HL-60/S4 treated with phorbol 12-myristate 13-acetate at 8.2 ng/mL for 4 days and 3 days (cell line): ENCODE measurements around the gene ADPRM.

Experiments
- in situ Hi-C: fragments of 300-500 bp; cut with MboI; formaldehyde crosslinking; loops from 2 replicates; pipeline ENCODE4 v1.15.0; 2022; ENCODE audit warnings: low sequenced_read_pairs

The ADPRM gene

DNA sequence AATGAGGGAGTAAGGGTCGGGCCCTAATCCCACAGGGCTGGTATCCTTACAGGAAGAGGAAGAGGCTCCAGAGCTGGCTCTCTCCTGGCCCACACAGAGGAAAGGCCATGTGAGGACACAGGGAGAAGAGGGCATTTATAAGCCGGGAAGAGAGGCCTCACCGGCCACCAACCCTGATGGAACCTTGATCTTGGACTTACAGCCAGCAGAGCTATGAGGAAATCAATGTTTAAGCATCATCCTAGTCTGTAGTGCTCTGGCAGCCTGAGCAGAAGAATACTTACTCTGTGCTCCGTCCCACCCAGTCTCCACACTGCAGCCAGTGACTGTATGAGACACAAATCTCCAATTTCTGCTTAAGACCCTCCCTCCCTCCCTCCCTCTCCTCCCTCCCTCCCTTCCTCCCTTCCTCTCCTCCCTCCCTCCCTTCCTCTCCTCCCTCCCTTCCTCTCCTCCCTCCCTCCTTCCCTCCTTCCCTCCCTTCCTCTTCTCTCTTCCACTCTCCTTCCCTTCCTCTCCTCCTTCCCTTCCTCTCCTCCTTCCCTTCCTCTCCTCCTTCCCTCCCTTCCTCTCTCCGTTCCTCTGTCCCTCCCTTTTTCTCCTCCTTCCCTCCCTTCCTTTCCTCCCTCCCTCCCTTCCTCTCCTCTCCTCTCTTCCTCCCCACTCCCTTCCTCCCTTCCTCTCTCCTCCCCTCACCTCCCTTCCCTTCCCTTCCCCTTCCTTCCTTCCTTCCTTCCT, 41.3 kb downstream of the ADPRM start:
- in situ Hi-C loops, result no loop called here

DNA sequence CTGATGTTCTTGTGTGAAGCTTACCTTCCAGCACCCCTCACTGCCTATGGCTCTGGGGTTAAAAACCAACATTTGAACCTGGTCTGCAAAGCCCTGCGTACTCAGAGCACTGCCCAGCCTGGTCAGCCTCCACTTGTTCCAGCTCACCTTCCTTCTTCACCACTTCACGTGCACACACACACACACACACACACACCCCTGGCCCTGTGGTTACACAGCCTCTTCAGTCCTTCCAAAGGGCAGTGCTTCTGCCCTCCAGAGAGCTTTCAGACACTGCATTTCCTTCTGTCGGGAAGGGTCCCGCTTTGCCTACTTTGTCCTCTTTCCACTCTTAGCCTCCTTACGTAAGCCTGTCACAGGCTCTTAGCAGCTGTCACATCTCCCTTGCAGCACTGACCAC, 42.0 kb downstream of the ADPRM start:
- in situ Hi-C loops, result no loop called here

DNA sequence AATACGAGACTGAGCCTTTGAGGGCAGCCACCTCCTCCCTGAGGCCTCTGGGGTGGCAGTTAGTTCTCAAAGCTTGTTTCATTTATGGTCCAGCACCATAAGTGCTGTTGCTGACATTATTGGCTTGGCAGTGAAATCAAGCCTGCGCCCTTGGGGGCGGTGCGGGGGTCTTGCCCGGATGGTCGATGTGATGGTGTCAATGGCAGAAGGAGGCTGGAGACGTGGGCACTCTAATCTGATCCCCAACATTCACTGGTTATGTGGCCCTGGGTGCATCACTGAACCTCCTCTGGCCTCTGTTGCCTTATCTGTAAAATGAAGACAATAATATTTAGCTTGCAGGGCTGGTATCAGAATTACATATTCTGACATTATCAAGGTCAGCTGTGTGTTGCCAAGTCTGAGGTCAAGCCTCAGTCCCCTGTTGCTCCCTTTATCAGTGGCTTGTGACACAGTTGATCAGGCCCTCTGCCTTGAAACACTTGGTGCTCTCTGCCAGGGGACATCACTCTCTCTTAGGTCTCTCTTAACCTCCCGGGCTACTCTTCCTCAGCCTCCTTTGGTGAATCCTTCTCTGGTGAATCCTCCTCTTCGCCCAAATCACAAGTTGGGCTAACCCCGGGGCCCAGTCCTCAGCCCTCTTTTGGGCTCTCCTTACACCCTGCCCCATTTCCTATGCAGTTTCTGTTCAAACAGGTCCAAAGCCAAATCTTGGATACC, 44.2 kb downstream of the ADPRM start:
- in situ Hi-C loops, result no loop called here

DNA sequence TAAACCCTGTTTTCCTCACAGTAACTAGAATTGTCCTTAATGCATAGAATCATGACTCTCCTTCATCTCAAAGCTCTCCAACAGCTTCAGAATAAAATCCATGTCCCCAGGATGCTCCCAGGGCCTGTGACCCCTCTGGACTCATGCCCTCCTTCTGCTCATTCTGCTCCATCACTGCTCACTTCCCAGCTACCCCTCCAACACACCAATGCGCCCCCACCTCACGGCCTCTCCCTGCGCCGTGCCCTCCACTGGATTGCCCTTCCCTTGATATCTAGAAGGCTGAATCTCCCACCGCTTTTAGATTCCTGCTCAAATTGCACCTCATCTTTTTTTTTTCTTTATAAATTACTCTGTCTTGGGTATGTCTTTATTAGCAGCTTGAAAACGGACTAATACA, 45.0 kb downstream of the ADPRM start:
- in situ Hi-C loops, result no loop called here

DNA sequence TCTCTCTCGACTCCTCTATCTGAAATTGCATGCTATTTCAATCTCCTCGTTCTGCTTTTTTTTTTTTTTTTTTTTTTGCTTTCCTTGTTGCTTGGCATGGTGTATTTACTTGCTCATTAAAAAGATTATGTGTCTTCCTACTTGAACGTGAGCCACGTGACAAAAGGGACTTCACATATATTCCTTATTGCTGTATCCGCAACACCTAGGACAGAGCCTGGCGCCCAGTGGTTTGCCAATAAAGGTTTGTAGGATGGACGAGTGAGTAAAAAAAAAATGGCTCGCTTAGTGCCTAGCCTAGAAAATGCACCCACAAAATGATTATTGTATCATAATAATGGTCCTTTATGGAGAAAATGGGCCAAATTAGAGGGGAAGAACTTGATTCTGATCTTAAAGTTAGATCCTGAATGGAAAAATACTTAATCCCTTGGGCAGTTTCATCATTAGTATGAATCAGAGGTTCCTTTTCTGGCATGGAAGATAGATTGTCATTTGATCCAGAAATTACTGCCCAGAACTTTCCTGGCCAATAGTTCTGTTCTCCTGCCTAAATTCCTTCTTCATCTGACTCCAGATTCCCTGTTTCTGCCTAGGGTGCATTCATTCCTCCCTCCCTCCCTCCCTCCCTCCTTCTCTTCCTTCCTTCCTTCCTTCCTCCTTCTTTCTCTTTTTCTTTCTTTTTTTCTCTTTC, 46.1 kb downstream of the ADPRM start:
- in situ Hi-C loops, result no loop called here

DNA sequence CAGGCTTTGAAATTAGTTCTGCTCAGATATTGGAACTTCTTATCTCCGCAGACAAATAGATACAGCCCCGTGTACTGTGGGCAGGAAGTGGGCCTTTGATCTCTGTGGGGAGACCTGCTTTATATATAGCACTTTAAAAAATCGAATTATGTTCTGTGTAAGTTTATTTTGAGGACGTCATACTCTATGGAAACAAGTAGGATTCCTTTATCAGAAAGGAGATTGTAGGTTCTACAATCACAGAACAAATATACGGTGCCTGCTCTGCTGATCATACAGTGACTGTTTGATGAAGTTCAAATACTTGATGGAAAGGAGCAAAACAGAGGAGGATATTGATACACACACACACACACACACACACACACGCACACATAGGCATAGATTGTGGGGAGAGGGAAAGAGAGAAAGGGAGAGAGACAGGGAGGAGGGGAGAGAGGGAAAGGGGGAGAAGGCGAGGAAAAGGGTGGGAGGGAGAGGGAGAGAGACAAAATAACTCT, 47.2 kb downstream of the ADPRM start:
- in situ Hi-C loops, result no loop called here

DNA sequence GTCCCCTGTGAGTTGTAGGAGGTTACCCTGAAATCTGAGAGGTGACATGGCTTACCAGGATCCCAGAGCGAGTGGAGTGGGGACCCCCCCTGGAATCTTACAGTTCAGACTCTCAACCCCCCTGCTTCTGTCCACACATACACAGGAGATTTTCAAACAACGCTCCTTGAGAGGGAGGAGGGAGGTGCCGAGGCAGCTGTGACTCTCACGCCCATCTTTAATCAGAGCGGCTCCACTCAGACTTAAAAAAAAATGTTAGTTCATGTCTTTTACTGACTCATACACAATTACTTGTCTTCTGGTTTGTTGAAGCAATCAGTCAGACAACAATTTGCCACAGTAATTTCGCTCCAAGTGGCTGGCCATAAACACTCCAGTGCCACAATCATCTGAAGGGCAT, 47.8 kb downstream of the ADPRM start:
- in situ Hi-C loops, result no loop called here

DNA sequence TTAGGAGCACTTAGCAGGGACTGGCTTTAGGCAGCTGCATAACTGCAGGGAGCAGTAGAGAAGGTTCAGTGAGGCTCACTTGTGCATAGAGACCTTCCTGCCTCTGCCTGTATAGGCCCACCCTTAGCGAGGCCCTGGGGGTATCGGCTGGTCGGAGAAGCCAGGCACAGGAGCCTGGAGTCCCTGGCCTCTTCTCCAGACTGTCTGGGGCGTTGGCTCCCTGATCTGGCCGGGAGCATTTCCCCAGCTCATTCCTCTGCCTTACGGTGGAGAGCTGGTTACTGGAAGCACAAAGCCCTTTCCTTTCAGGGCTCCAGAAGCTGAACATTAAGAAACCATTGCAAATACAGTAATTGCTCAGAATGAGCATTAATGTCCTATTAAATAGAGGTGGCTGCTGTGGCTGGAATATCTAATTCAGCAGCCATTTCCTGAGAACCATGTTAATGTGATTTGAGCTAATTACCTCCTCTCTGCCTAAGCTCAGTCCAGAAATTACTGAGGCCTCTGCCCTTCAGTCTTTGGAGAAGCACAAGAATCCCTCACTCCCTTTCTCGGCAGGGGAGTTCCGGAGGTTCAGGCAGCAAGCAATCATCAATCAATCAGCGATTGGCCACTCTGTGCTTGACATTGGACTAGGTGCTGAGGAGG, 51.3 kb downstream of the ADPRM start:
- in situ Hi-C loops, result no loop called here

DNA sequence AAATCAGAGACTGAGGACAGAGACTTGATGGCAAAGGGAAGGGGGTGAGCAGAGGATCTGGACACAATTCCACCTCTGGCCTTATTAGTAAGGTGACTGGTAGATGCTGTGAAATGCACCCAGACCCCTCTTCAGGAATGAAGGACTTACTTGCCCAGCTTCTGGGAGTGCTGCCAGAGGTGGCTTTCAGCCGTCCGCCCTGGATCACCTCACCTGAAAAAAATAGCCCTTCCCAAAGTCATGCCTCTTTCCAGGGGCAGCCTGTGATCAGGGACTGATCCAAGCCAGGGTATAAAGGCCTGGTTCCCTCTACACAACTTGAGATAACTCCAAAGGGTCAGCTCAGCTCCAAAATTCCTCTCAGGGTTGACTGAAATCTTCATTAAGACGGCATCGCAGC, 52.8 kb downstream of the ADPRM start:
- in situ Hi-C loops, result no loop called here

DNA sequence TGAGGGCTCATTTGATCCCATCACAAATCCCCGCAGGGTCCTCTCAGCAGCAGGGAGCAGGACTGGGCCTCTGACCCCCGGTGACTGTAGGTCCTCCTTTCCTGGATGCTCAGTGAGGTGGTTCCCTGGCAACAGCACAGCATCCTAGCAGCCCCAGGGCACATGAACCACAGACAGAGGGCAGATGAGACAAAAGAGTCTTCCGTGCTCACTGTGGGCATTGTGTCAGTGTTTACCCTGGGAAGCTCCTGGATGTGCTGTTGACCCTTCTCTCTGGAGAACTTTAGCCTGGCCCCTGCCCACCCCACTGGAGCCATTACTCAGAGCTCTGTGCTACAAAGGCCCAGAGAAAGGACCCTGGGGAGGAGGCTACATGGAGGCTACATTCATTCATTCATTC, 54.2 kb downstream of the ADPRM start:
- in situ Hi-C loops, result no loop called here

DNA sequence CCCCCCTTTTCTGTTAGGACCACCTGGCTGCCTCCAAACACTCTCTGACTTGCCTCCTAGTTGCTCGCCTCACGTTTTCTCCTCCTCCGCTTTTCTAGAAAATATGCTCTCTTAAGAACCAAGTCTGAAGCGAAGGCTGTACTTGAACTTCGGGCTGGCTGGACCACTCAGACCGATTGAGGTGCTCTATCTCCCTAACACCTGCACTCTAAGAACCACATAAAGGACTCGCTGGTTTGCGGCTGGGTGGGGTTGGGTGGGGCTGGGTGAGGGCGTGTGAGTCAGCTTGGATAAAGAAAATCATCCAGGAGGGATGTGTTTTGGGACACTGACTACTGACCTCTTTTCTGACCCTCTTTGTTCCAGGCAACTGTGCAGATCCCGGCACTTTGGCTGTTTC, 55.3 kb downstream of the ADPRM start:
- in situ Hi-C loops, result no loop called here

DNA sequence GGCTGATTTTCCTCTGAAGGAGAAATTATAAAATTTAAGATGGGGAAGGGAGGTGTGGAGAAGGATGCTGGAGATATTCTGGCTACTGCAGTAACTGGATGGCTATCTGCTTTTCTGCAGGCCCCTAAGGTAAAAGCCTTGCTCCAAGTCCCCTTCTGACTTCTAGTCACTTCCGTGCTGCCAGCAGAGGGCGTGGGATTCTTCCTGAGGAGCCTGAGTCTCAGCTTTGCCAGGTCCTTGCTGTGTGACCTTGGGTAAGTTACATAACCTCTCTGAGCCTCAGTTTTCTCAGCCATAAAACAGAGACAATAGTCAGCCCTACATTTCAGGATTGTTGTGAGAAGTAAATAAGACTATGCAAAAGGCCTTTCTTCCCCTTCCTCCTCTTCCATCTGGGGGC, 56.7 kb downstream of the ADPRM start:
- in situ Hi-C loops, result no loop called here

DNA sequence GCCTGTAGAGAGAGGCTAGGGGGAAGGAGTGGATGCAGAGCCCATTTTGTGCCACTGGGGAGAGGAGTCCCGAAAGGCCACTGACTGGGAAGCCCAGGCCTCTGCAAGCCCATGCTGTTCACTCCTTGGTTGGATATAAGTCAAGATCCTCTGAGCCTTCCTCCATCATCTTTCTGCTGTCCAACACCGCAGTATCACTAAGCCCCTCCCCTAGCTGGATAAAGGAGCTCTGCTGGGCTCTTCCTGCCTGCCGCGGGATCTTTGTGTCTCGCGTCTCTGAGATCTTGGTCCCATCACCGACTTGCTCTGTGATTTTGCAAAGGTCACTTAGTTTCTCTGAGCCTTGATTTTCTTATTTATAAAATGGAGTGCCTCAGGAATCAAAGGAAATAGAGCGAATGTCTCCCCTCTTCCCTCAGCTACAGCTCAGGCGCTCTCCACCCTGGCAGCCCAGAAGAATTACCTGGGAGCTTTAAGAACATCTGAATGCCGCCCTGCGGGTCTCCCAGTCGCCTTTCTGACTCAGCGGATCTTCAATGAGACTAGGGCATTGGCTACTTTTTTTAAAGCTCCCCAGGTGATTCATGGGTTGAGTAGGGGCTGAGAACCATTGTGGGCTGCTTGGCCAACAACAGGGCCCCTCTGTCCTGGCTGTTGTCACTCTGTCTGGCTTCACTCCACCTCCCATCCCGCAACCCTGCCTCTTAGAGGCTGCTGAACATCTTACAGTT, 57.6 kb downstream of the ADPRM start:
- in situ Hi-C loops, result no loop called here

DNA sequence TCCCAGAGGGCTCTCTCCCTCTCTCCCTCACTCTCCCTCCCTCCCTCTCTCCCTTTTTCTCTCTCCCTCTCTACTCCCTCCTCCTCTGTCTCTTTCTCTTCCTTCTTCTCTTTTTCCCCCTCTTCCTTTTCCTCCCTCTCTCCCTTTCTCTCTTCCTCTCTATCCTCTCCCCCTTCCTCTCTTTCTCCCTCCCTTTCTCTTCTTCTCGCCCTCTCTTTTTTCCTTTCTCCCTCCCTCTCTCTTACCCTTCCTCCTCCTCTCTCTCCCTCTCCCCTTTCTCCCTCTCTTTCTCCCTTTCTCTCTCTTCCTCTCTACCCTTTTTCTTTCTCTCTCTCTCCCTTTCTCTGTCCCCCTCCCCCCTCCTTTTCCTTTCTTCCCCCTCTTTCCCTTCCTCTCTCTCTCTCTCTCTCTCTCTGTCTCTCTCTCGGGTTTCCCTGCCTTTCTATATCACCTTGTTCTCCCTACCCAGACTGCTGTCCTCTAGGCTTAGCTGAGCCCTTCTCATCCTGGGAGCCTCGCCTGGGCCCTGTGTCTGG, 58.3 kb downstream of the ADPRM start:
- in situ Hi-C loops, result no loop called here

DNA sequence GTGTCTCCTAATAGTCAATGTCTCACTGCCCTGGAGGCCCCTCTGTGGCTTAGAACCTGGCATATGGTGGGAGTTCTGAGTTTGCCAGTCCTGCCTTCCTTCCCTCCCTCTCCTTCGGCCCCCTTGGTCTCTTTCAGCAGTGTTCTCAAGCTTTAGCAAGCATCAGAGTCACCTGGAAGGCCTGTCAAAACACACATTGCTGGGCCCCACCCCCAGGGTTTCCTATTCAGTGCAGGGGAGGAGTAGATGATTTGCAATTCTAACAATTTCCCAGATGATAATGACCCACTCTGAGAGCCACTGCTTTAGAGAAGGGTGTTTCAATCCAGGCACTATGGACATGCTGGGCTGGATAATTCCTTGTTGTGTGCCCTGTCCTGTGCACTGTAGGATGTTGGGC, 58.8 kb downstream of the ADPRM start:
- in situ Hi-C loops, result no loop called here

DNA sequence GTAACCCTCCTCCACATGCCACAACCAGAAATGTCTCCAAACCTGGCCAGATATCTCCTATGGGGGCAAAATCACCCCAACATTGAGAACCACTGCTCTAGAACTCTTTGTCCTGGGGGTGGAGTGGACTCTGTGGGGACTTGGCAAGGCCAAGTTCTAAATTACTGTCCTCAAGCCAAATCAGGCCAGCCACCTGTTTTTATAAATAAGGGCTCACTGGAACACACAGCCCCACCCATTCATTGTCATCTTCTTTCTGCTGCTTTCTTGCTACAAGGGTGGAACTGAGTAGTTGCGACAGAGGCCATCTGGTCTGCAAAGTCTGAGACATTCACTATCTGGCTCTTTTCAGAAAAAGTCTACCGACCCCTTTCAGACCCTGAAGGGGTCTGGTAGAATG, 59.2 kb downstream of the ADPRM start:
- in situ Hi-C loops, result no loop called here

DNA sequence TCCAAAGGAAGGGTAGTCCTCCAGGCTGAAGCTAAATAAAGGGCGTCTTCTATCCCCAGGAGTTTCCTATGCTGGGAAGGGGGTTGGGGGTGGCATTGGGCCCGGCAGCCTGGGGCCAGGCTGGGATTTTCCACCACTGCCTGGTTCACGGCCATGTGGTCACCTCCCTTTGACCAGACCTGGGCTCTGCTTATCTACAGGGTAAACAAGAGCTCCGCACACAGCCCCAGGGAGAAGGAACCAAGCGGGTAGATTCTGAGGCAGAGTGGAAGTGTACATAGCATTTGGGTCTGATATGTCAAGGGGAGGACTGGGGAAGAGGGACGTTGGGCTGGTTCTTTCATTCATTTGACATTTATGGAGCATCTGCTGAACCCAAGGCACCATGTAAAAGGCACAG, 59.7 kb downstream of the ADPRM start:
- in situ Hi-C loops, result no loop called here

DNA sequence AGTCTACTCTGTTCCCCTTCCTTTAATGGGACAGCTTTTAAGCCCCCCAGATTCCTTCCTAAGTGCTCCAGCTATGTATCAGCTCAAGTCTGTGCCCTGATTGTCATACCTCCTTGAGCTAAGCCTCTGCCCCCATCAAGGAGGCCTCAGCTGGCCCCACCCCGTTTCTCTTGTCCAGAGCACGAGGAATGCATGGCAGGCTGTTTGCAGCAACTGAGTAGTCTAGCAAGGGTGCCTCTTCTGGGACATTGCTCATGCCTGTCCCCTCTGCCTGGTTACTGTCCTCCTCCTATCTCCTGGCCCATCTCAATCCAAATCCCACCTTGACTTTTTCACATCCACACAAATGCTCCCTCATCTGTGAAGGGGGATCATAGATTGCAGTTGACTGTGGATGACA, 60.3 kb downstream of the ADPRM start:
- in situ Hi-C loops, result no loop called here

DNA sequence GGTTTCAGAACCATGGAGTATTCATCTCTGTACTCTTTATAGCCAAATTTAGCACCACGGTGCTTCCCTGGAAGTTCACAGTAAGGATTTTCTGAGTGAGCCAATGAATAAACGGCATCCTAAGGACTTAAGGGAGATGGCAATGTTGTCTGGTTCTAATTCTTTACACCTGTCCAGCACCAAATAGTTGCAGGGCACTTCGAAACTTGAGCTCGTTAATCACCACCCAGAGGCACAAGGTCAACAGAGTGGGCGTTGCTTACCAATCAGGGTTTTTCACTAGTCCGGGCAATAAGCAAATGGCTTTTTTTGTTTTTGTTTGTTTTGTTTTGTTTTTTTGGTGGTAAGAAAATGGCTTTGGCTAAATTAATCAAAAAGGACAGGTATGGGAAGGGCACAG, 60.7 kb downstream of the ADPRM start:
- in situ Hi-C loops, result no loop called here
